Heart right ventricle (tissue), 16 donors: ENCODE measurements around the gene HTR3A. TPM values are rescaled to one million over a fixed set of nuclear protein-coding genes. Genes with fewer than 3 reads are reported as not detected.

Experiments
- ATAC-seq, 8 donors: fragments of 200-7000 bp; cut with Tn5 transposase; one replicate each; pipeline ENCODE4 v1.9.1; 2020; ENCODE audit warnings: mild to moderate bottlenecking in 8 of 8, moderate library complexity in 8 of 8, moderate number of reproducible peaks in 1 of 8
- DNase-seq, 2 donors: peaks; one replicate each; pipeline ENCODE4 v3.0.0-alpha.2; 2020
- H3K27ac ChIP-seq, 10 donors: fragments of 200-600 bp; sonication (generic) in 2 of 10; one replicate each; pipeline versions ENCODE4 v1.5.0 to v1.8.0; 2020 to 2022; ENCODE audit warnings: mild to moderate bottlenecking in 3 of 10
- H3K27me3 ChIP-seq, 7 donors: fragments of 200-600 bp; one replicate each; pipeline ENCODE4 v1.8.0; 2021 to 2022; ENCODE audit warnings: mild to moderate bottlenecking in 2 of 7
- H3K36me3 ChIP-seq, 9 donors: fragments of 200-600 bp; sonication (generic) in 1 of 9; one replicate each; pipeline versions ENCODE4 v1.5.0 to v1.8.0; 2020 to 2022; ENCODE audit warnings: mild to moderate bottlenecking in 2 of 9
- H3K4me1 ChIP-seq, 9 donors: fragments of 200-600 bp; sonication (generic) in 1 of 9; one replicate each; pipeline versions ENCODE4 v1.5.0 to v1.8.0; 2020 to 2022; ENCODE audit warnings: mild to moderate bottlenecking in 4 of 9
- H3K4me3 ChIP-seq, 10 donors: fragments of 200-600 bp; sonication (generic) in 2 of 10; one replicate each; pipeline versions ENCODE4 v1.5.0 to v1.8.0; 2020 to 2022; ENCODE audit warnings: mild to moderate bottlenecking in 7 of 10, moderate library complexity in 2 of 10
- H3K9me3 ChIP-seq, 11 donors: fragments of 200-600 bp in 10 of 11; sonication (generic) in 2 of 11; one replicate each; pipeline versions ENCODE4 v1.5.0 to v1.8.0; 2013 to 2022; ENCODE audit warnings: mild to moderate bottlenecking in 2 of 11, control low read depth in 1 of 11, moderate library complexity in 1 of 11
- CTCF ChIP-seq, 9 donors: fragments of 200-600 bp; sonication (generic) in 2 of 9; IDR thresholded peaks; one replicate each; pipeline versions ENCODE4 v1.5.0 to v1.8.0; 2021 to 2022; ENCODE audit warnings: antibody characterized with exemption in 9 of 9, mild to moderate bottlenecking in 5 of 9, moderate library complexity in 1 of 9
- WGBS, 2 donors: extraction: QIAGEN DNeasy Blood & Tissue Kit; methylation state at CpG; one replicate each; pipeline ENCODE4 v1.1.7; 2013; ENCODE audit warnings: inconsistent platforms in 1 of 2; 5-methylcytosine and 5-hydroxymethylcytosine counted together
- intact Hi-C, 10 donors: fragments of 100-400 bp; cut with DNase I; formaldehyde crosslinking; loops; one replicate each; pipeline versions ENCODE4 v1.11.1 to v1.14.2; 2022
- polyA plus RNA-seq, 2 donors: library from polyadenylated mRNA; stranded (reverse); fragments of 200-250 nt; gene quantifications; one replicate each; pipeline ENCODE4 v1.2.3, GENCODE V29; 2013
- total RNA-seq, 10 donors: library from RNA; stranded (reverse); fragmentation: NEBNext Ultra II Directional in 3 of 10; extraction: Animal tissue kit (Norgen Biotek cat#: 25700) in 3 of 10; gene quantifications; one replicate each; pipeline versions ENCODE4 v1.2.1 to v1.2.4, GENCODE V29; 2021 to 2023
- donor health status: Arrhythmogenic right ventricular cardiomyopathy.
- donor health status: ischemic (EF 13 %, LVEDD 7.1; RV severe dilation, severe dysfunction).
- donor health status: healthy with polysubstance abuse.
- donor health status: DM: no; HTN: yes; CAD: no.
- donor health status: DM: no; HTN: no; CAD: no.
- donor health status: ischemic (EF 25% LVEDD 6.9; RV normal size, moderate dysfunction).
- donor health status: ischemic (EF 25% LVEDD 5.7; RV mildly dilated, moderate dysfunction).
- donor health status: healthy.
- donor health status: DM: yes; HTN: yes; CAD: no.
- donor health status: Ischemic cardiomyopathy.
- donor health status: ischemic (EF 35%, LVEDD 5.7; RV mildly dilated, moderate dysfunction).
- donor health status: nonischemic (EF 11% LVEDD 7.7; RV severe dilation, severe dysfunction).
- donor health status: DM: yes; HTN: yes; CAD: no.
- donor health status: PGD.
- donor health status: ischemic (EF 29% LVEDD 5.4; RV normal size, mild dysfunction).
- donor health status: nonischemic (EF 23%, LVEDD 6.1; RV moderate dilation, normal function).

HTR3A gene
- total and polyA plus RNA-seq, 12 donors = 0.07 to 0.16 TPM; not detected in 10

GRCh38 chr11:113977071-113977490 lies 2.2 kb downstream of the HTR3A start:
- H3K4me1 ChIP-seq = peaks cover 3 to 11% (median 8%) of the 10 kb centered on the region in 9 donors
- WGBS, 2 donors = 71 to 74% methylated on average over 4 of the region's 4 CpGs
- H3K36me3 ChIP-seq = no peaks in the 10 kb centered on the region
- H3K27ac ChIP-seq = no peak overlapping the region
- ATAC-seq = no peak
- no peaks in the 10 kb centered on the region for H3K9me3 ChIP-seq
- intact Hi-C loops = no loop called here
- H3K27me3 ChIP-seq = peaks cover 0 to 27% (median 19%) of the 10 kb centered on the region in 7 donors
- no peak overlapping the region for H3K4me3 ChIP-seq
- no peak for TF ChIP-seq CTCF (IDR thresholded peaks at IDR 0.05)
- no peak for DNase-seq

- Histone ChIP-seq H3K27ac (no peak overlapping the region), H3K27me3 (peaks cover 0 to 30% (median 25%) of the 10 kb centered on the region in 7 donors), H3K4me3 (no peak overlapping the region), H3K9me3 (no peaks in the 10 kb centered on the region), H3K4me1 (peaks cover 3 to 11% (median 8%) of the 10 kb centered on the region in 9 donors), H3K36me3 (no peaks in the 10 kb centered on the region)
- 89 to 91% methylated on average over 11 of the region's 11 CpGs for WGBS, 2 donors
- intact Hi-C loops = no loop called here
- DNase-seq = no peak
- no peak for TF ChIP-seq CTCF (IDR thresholded peaks at IDR 0.05)
- ATAC-seq = no peak
These were observed 2.8 kb downstream of the HTR3A start for GRCh38 chr11:113977701-113978100.

- Histone ChIP-seq H3K4me3 (no peak overlapping the region), H3K27me3 (peaks cover 0 to 35% (median 25%) of the 10 kb centered on the region in 7 donors), H3K9me3 (no peaks in the 10 kb centered on the region), H3K27ac (no peak overlapping the region), H3K4me1 (peaks cover 3 to 11% (median 8%) of the 10 kb centered on the region in 9 donors), H3K36me3 (no peaks in the 10 kb centered on the region)
- no peak for ATAC-seq
- no peak for TF ChIP-seq CTCF (IDR thresholded peaks at IDR 0.05)
- intact Hi-C loops = no loop called here
- DNase-seq = no peak
- 17 to 36% methylated on average over 1 of the region's 1 CpG for WGBS, 2 donors
These were observed 4.5 kb downstream of the HTR3A start for GRCh38 chr11:113979431-113979830.

GRCh38 chr11:113980785-113981184 lies 5.9 kb downstream of the HTR3A start:
- DNase-seq = no peak
- no peak for ATAC-seq
- peaks cover 0 to 35% (median 25%) of the 10 kb centered on the region in 7 donors for H3K27me3 ChIP-seq
- no peak overlapping the region for H3K4me3 ChIP-seq
- no peaks in the 10 kb centered on the region for H3K4me1 ChIP-seq
- H3K9me3 ChIP-seq = no peaks in the 10 kb centered on the region
- no peaks in the 10 kb centered on the region for H3K36me3 ChIP-seq
- intact Hi-C loops = no loop called here
- no peak for TF ChIP-seq CTCF (IDR thresholded peaks at IDR 0.05)
- no peak overlapping the region for H3K27ac ChIP-seq
- WGBS, 2 donors = 65 to 75% methylated on average over 6 of the region's 6 CpGs
